ENCODE measurements around the gene YOD1. TPM values are rescaled to one million over a fixed set of nuclear protein-coding genes. Genes with fewer than 3 reads are reported as not detected.

The YOD1 gene
- total RNA-seq, 2 experiments from 2014 or later: 17.9 TPM

- Histone ChIP-seq H3K36me3 (ENCODE audit: insufficient read depth, low read length) (no peaks in the 10 kb centered on the region), H3K9me3 (ENCODE audit: control insufficient read depth in 1 of 2, insufficient read depth in 1 of 2, low read length in 2 of 2) (no peaks in the 10 kb centered on the region), H3K27me3 (ENCODE audit: control insufficient read depth in 1 of 2, insufficient read depth in 2 of 2, low read length in 2 of 2) (no peaks in the 10 kb centered on the region), H3K4me3 (ENCODE audit: low read length) (no peak overlapping the region), H3K4me1 (ENCODE audit: insufficient read depth, low read length) (peaks cover 7% of the 10 kb centered on the region), H3K27ac (ENCODE audit: low read depth in 1 of 2, low read length in 2 of 2) (no peak overlapping the region)
- Mint-ChIP-seq H3K36me3 (ENCODE audit: low read depth) (no peaks in the 10 kb centered on the region), H3K27ac (no peak overlapping the region), H3K4me1 (ENCODE audit: low read depth) (peaks cover 15% of the 10 kb centered on the region), H3K4me3 (no peak overlapping the region), H3K27me3 (no peaks in the 10 kb centered on the region), H3K9me3 (no peaks in the 10 kb centered on the region)
- ChIA-PET POLR2A (interaction anchor here (0.7 kb wide), 1 partner anchor 326 kb away, joined by 6 read pairs; no protein-coding TSS in a partner anchor), CTCF (interaction anchor here (2.0 kb wide), 1 partner anchor 313 kb away, joined by 6 read pairs; no protein-coding TSS in a partner anchor)
- intact Hi-C loops (cut with DNase I, micrococcal nuclease): no loop called here
- no peak for DNase-seq
- ATAC-seq (ENCODE audit: poor library complexity): no peak
- TF ChIP-seq CTCF (IDR thresholded peaks at IDR 0.05): no peak
Observed at GRCh38 chr1:207091200-207091908, 40.3 kb upstream of the YOD1 start.

GRCh38 chr1:207089627-207090355, 38.8 kb upstream of the YOD1 start:
- H3K36me3 Mint-ChIP-seq (ENCODE audit: low read depth): no peaks in the 10 kb centered on the region
- ChIA-PET POLR2A (interaction anchor here (0.8 to 1.3 kb wide), 4 partner anchors 8 to 247 kb away, joined by 3 to 5 read pairs (median 4); partner anchors contain the start of genes CD55 and PFKFB2), CTCF (interaction anchor here (0.8 to 1.8 kb wide), 3 partner anchors 40 to 409 kb away, joined by 3 to 9 read pairs (median 5); no protein-coding TSS in a partner anchor)
- peak overlapping the region; percentile 67 for H3K27ac Mint-ChIP-seq
- no peak for DNase-seq
- no peak for TF ChIP-seq CTCF (IDR thresholded peaks at IDR 0.05)
- no peaks in the 10 kb centered on the region for H3K9me3 ChIP-seq (ENCODE audit: control insufficient read depth in 1 of 2, insufficient read depth in 1 of 2, low read length in 2 of 2)
- peaks cover 18% of the 10 kb centered on the region for H3K4me1 Mint-ChIP-seq (ENCODE audit: low read depth)
- no peak overlapping the region for H3K27ac ChIP-seq (ENCODE audit: low read depth in 1 of 2, low read length in 2 of 2)
- H3K27me3 Mint-ChIP-seq: peaks cover 6% of the 10 kb centered on the region
- H3K4me3 ChIP-seq (ENCODE audit: low read length): peak overlapping the region; percentile 43
- ATAC-seq (ENCODE audit: poor library complexity): no peak
- H3K9me3 Mint-ChIP-seq: no peaks in the 10 kb centered on the region
- peak overlapping the region; percentile 85 for H3K4me3 Mint-ChIP-seq
- H3K36me3 ChIP-seq (ENCODE audit: insufficient read depth, low read length): no peaks in the 10 kb centered on the region
- intact Hi-C loops (cut with DNase I, micrococcal nuclease): loop anchor here (5.0 to 10.0 kb wide), 2 partner anchors 93 to 235 kb away; partner anchors contain the start of gene CD55 (in 1 of the 2)
- no peaks in the 10 kb centered on the region for H3K27me3 ChIP-seq (ENCODE audit: control insufficient read depth in 1 of 2, insufficient read depth in 2 of 2, low read length in 2 of 2)
- H3K4me1 ChIP-seq (ENCODE audit: insufficient read depth, low read length): peaks cover 10% of the 10 kb centered on the region

Data from CD4-positive, alpha-beta T cell (primary cell).